A172 (cell line): ENCODE data around the gene LILRB2. TPM values are rescaled to one million over a fixed set of nuclear protein-coding genes. Genes with fewer than 3 reads are reported as not detected.
"Not testable (repeated sequence)": the region's sequence is repeated elsewhere in the genome, so short reads cannot be mapped to it uniquely, and the experiment has no call there.

Experiments used
- DNase-seq: peaks from one replicate; pipeline ENCODE4 v3.0.0-alpha.2; 2015; ENCODE audit warnings: low spot score
- total RNA-seq: library from RNA; depleted of rRNA; stranded (reverse); fragments of >200 nt; shearing (Covaris generic); gene quantifications from 2 replicates; pipeline ENCODE4 v1.2.3, GENCODE V29; 2014

Gene LILRB2
- total RNA-seq, 1 experiment from 2014 or later, result not detected

DNA sequence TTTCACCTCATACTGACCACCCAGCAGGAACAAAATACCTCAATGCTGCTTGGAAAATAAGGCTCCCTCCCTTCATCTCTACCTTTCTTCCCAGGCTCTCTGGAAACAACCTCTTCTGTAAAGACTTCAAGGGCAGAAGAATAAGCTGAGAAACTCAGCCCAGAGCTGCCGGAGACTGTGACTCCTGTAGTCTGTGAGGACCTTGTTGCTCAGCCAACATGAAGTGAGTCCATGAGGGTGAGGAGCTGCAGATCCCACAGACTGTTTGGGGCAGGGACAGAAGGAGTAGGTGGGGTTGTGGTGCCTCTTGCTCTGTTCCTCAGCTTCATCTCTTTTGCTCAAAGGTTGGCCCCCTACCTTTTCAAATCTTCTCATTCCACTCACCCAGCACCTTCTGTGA is 24.2 kb upstream of the LILRB2 start:
- DNase-seq, result no peak

DNA sequence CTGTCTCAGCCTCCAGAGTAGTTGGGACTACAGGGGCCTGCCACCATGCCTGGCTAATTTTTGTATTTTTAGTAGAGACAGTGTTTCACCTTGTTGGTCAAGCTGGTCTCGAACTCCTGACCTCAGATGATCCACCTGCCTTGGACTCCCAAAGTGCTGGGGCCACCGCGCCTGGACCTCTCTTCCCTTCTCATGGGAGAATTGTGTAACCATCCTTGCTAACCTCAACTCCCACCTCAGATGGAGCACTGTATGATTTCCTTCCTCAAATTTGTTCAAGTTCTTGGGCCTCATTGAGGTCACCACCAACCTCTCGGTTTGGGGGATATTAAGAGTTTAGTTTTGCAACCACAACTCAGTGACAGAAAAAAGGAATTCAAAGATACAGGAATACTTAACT is 21.3 kb upstream of the LILRB2 start:
- no peak for DNase-seq

DNA sequence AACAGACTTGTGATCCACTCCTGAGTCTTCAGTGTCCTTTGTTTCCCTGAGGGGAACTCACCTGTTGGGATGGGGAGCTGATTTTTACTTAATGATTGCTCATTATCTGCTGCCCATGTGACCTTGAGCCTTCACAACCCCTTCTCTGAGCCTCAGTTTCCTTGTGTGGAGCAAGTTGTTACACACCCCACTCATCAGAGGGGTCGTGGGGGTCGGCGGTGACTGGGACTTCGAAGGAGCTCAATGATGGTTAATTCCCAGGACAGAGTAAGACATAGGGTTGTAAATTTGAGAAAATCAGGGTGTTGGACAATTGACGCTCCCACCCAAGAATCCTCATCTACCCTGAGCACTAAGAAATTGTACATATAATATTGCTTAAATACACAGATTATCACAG is 18.6 kb upstream of the LILRB2 start:
- no peak for DNase-seq

DNA sequence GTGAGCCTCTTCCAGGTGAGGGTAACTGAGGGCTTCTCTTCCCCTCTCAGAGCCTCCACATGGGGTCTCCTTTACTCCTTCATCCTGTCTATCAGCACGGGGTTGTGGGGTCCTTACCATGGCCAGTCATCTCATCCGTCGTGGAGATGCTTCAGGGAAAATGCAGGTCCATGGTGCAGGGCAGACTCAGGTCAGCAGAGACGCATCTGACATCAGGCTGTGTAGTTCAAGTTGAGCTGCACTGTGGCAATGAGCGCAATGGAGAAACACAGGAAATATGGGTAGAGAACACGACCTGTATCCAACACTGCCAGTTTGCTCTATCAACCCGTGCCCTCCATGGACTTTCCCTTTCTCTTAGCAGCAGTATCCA is 18.2 kb upstream of the LILRB2 start:
- DNase-seq, result no peak

DNA sequence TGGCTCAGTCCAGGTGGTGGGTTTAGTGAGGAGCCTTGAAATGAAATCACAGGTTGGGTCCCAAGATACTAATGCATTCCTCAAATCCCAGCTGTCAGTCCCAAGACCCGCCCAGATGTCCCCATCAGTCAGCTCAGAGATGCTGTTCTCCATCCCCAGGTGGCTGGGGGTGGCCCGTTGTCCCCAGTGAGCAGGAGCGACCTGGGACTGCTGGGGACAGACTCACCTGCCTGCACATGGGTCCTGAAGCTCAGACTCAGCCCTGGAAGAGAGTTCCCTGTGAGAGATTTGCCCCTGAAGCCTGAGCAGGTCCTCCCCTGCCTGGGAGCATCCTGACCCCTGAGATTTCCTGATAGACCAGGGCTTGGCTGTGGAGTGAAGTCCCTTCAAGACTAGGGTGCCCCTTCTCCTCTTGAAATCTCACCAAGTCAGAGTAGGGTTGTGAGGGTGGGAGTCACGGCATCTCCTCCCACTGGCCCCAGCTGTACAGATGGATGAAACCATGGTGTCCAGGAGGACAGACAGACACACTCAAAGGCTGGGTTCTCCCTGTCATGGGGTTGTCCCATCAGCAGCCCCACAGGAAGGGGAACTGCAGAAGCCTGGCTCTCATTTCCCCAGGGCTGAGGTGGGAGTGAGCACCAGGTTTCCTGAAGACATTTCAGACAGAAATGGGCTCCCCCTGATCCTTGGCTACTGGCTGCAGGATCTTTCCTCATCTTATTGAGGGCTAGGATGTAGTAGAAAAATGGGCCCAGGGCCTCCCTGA is 17.6 kb upstream of the LILRB2 start:
- DNase-seq, result no peak

DNA sequence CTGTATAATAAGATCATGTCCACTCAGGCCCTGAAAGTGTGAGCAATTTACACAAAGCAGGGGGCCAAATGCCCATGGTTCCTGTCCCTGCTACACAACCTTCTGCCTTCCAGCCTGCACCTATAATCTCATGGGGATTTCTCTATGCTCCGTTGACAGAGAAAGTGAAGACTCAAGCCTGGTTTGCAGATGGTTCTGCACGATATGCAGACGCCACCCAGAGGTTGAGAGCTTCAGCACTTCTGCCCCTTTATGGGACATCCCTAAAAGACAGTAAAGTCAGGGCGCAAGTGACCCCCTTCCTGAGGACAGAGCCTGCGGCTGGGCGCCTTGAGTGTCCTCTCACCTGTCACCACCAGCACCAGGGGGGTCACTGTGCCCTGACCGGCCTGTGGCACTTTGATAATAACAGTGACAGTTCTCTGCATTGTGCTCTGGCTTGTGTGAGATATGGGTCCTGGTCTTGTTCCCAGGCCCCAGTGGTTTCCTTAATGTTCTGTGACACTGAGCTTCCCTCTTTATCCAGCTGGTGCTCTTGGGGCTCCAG is 16.9 kb upstream of the LILRB2 start:
- no peak for DNase-seq

DNA sequence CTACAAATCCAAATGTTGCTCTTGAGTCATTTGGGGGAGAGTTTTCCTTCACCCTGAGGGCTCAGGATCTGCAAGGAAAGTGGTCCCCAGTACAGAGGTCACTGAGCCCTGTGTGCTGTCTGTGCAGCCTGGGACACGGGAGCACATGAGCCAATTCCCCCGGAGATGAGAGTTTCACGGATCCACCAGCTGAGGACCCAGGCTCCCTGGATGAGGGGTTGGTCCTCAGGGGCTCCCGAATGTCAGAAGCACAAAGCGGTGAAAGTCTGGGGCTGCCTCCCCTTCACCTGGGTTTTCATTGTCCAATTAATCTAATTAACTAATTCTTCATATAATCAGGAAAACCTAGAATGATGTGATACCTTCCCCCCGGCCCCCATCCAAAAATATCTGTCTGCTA is 13.6 kb upstream of the LILRB2 start:
- DNase-seq, result no peak

DNA sequence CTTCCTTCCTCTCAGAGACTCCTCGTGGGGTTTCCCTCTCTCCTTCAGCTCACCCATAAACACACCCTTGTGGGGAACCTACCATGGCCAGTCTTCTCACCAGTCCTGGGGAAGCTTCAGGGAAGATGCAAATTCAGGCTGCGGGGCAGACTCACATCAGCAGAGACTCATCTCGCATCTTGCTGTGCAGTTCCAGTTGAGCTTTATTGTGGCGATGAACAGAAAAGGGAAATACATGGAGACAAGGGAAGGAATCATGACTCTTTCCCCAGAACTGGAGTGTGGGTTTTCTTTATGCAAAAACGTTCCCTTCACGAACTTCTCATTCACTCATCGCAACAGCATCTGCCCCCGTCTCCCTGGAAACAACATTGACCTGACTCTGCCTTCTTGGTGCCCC is 8.2 kb upstream of the LILRB2 start:
- DNase-seq, result not testable (repeated sequence)

DNA sequence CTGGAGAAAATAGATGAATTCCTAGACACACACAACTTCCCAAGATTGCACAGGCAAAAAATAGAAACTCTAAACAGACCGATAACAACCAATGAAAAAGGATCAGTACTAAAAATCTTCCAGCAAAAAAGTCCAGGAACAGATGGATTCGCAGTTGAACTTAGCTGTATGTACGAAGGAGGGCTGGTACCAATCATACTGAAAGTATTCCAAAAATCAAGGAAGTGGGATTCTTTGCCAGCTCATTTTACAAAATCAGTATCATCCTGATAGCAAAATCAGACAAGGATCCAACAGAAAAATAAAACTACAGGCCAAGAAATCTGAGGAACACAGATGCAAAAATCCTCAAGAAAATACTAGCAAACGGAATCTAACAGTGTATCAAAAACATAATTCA is 6.5 kb upstream of the LILRB2 start:
- DNase-seq, result peak; percentile 47

DNA sequence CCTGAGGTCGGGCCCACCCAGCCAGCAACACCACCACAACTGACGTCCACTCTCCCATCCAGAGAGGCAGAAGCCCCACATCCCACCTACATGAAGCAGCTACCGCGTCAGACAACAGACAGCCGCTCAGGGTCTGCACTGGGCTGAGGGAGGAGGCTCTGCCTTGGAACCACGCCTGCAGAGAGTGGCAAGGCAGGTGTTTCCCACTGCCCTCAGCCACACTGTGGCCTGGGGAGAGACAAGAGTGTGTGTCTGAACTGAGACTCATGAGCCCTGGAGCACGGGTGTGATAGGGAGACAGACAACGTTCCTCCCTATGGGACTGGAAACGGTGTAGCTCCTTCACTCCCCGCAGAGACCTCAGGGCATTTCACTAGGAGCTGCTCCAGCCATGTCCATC is 5.4 kb upstream of the LILRB2 start:
- not testable (repeated sequence) for DNase-seq

DNA sequence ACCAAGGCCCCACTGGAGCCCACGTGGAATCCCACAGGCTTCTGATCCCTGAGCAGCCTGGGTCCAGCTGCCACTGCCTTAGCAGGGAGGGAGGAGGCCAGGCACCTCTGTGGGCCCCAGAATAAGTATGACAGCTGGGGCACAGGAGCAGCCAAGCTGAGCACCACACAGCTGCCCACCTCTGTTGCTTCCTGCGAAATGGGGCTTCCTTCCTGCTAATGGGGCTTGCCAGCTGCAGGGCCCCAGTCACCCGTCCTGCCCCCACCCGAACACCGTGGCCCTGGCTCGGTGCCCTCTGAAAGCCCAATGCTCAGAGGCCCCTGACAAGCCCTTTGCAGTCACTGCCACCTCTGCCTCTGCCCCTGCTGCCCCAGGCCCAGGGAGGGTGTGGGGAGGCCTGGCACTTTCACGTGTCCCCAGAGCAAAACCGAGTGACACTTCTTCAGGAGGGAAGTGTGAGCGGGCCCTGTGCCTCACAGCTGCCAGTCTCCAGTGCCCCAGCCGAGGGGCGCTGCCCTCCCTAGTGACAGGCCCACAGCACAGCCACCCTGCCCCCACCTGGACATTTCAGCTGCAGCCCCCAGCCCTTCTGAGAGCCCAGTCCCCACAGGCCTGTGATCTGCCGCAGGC is 4.6 kb upstream of the LILRB2 start:
- not testable (repeated sequence) for DNase-seq

DNA sequence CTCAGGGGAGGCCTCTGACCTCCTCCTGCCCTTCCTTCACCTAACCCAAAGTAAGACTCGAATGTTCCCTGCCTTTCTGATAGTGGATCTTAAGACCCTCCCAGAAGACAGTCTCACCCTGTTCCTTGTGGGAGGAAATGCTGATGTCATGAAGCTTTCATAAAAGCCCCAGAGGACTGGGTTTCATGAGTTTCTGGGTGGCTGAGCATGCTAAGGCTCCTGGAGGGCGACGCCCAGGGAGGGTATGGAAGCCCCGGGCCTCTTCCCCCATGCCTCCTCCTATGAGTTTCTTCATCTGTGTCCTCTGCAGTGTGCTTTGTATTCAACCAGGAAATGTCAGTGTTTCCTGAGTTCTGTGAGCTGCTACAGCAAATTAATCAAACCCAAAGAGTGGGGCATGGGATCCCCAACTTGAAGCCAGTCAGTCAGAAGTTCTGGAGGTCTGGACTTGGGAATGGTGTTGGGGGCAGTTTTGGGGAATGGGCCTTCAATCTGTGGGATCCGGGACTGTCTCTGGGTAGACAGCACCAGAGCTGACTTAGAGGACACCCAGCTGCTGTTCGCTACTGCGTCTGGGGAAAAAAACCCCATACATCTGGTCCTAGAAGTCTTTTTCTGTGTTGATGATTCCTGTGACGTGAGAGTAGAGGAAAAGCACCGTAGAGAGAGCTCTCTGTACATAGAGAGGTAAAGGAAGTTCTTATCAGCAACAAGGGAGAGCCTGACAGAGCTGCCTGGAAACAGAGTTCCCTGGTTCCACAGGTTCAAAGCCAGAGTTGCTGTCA is 2.0 kb upstream of the LILRB2 start:
- DNase-seq, result no peak

DNA sequence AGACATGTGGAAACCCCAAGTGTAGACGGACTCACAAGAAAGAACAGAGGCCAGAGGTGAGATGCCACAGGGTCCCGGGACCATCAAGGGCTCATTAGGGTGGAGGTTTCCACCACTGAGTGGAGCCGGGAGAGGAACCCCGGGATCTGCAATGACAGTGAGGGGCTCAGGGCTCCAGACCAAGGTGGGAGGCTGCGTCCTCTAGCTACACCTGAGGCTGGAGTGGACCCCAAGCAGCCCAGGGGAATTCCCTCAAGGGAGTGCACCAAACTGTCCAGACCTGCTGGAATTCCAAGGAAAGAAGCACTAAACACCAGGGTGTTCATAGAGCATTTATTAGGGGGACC is 792 bp upstream of the LILRB2 start:
- not testable (repeated sequence) for DNase-seq

DNA sequence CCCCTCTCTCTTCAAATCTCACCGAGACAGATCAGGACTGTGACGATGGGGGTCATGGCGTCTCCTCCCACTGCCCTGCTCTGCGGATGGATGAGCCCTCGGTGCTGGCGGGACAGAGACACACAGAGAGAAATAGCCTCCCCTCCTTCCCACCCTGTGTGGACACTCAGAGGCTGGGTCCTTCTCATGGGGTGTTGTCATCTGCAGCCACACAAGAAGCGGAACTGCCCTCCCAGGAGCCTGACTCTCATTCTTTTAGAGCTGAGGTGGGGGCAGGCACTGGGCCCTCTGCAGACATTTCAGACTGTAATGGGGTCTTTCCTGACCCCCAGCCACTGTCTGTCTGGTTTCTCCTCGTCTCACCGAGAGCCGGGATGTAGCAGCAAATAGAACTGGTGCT is 469 bp downstream of the LILRB2 start:
- not testable (repeated sequence) for DNase-seq

DNA sequence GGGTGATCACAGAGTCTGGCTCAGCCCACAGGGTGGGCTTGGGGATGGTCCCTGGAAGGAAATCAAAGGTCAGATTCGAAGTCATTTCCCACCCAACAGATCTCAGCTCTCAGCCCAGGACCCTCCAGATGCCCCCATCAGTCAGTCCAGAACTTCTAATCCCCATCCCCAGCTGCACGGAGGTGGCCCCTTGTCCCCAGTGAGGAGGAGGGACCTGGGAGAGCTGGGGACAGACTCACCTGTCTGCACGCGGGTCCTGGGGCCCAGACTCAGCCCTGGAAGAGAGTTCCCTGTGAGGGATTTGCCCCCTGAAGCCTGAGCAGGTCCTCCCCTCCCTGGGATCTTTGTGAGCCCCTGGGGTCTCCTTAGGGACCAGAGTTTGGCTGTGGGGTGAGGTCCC is 885 bp downstream of the LILRB2 start:
- not testable (repeated sequence) for DNase-seq

DNA sequence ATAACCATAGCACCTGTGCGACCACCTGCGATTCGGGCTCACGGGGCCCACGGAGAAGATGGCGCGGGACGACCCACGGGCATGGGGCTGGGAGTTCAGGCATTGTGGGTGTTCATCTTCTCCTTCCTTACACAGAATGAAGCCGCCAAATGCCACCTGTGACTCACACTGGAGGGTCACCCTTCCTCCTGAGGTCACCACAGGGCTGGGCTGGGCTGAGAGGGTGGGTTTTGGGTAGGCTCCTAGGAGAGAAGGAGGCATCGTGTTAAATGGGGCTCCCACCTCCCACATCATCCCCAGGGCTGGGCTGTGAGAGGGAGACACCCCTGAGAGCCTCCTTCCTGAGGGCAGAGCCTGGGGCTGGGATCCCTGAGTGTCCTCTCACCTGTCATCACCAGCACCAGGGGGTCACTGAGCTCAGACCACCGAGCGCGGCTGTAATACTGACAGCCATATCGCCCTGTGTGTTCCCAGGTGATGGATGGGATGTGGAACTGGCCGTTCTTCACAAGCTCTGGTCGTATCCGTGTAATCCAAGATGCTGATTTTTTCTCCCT is 1.4 kb downstream of the LILRB2 start:
- DNase-seq, result no peak

DNA sequence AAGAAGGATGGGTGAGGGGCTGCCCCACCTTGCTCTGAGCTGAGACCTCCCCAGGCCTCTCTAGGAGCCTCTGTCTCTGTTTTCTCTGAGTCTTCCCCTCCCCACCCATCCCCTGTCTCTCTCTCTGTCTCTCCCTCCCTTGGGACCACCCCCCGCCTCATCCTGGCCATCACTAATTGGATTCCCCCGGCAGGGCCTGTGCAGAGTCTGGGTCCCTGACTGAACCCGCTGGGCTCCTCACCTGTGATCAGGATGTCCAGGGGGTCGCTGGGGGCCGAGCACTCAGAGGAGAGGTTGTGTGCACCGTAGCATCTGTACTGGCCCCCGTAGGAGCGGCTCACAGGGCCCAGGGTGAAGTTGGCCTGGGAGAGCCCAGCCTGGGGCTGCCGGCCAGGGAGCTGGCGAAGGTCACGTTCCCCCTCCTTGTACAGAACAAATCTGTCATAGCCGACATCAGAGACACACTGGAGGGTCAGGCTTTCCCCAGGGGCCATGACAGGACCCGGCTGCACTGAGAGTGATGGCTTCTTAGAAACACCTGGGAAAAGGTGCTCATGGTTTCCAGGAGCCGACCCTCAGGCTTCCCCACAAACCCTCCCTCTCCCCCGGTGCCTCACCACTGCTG is 2.2 kb downstream of the LILRB2 start:
- not testable (repeated sequence) for DNase-seq

DNA sequence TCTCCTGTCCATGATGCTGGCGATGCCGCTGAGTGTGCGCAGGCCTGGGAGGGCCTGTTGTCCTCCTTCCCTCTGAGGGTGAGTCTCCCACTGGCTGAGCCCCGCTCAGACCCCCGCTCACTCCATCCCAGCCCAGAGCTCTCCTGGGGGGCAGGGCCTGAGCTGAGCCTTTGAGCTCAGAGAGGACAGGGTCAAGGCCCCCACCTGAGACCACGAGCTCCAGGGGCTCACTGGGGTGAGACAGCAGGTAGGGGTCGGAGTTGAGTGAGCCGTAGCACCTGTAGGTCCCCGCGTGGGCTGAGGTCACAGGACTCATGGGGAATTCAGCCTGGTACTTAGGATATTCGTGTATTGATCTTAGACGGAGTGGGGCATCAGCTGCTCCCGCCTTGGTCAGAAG is 2.9 kb downstream of the LILRB2 start:
- not testable (repeated sequence) for DNase-seq

DNA sequence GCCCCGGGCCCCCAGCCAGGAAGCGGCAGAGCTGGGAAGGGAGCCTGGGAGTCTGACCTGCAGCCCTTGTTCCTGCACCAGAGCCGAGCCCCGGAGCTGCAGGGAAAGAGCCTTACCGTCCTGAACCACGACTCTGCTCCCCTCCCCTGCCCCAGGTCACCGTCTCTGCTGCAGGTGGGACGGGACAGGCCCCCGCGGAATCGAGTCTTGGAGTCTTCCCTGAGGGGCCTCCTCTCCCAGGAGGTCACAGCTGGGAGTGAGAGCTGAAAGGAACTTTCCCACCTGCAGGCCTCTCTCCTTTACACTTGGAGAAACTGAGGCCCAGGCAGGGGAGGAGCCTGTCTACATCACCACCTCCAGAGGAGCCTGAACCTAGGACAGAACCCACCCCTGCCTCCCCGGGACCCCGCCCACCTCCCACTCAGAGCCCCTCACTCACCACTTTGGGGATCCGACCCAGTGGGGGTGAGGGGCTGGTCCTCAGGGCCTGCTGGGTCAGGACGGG is 3.7 kb downstream of the LILRB2 start:
- DNase-seq, result not testable (repeated sequence)

DNA sequence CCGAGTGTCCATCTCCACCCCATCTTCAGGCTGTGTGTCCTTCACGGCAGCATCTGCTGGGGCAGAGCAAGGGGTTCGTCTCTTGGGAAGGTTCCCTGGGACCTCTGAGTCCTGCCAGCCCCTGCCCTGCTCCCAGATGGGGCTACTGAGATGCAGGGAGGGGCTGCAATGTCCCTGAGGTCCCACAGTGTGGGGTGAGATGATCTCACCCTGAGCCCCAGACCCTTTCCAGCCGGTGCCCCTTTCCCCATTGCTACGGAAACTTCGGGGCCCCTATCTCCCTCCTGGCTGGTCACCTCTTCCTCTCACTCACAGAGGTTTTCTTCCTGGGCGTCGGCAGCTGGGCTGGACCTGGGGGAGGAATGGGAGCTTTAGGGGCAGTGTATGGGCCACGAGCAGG is 5.0 kb downstream of the LILRB2 start:
- no peak for DNase-seq

DNA sequence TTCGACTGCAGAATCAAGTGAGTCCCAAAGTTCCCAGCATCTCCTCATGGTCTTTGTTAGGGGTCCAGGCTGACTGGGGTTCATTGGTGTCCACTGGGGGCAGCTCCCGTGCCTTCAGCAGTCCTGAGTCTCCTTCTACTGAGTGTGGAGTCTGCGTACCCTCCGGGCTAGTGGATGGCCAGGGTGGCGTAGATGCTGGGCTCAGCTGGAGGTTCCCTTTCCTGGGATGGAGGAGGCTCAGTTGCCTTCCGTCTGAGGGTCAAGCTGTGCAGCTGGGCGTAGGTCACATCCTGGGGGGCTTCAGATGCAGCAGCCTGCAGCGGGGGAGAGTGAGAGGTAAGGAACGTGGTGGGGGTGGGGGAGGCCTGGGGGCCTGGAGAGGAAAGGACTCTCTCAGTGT is 6.4 kb downstream of the LILRB2 start:
- DNase-seq, result not testable (repeated sequence)

DNA sequence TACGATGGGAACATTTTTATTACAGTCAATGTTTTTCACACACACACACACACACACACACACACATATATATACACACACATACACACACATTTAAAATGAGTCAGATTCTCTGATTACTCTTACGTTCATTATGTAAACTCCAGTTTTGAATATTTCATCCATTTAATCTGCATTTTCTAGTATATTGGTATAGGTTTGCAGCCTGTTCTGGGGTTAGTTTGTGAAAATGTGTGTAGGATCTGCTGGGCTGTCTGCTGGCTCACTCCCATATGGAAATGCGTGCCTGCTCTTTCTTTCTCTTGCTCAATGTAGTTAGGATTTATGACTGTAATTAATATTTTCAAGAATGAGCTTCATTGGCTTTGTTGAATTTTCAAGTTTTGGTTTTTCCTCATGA is 7.1 kb downstream of the LILRB2 start:
- DNase-seq, result no peak
